Naive B cell (primary cell): ENCODE data around the gene ZNF428. TPM values are rescaled to one million over a fixed set of nuclear protein-coding genes. Genes with fewer than 3 reads are reported as not detected.

Source experiments
- ATAC-seq, 2 donors: fragments of 150-1000 bp; cut with Tn5 transposase; 2 replicates each; pipeline ENCODE4 v1.10.0; 2021; ENCODE audit warnings: low read depth in 2 of 2, mild to moderate bottlenecking in 2 of 2, moderate library complexity in 2 of 2
- DNase-seq: peaks from one replicate; pipeline ENCODE4 v3.0.0; 2022
- H3K27ac Mint-ChIP-seq, 6 donors: one replicate each; pipeline ENCODE4 v1.8.0; 2020 to 2022; ENCODE audit warnings: mild to moderate bottlenecking in 6 of 6, mixed read lengths in 6 of 6, moderate library complexity in 5 of 6, inconsistent platforms in 2 of 6
- H3K27me3 Mint-ChIP-seq, 3 donors: one replicate each; pipeline ENCODE4 v1.8.0; 2021 to 2022; ENCODE audit warnings: mixed read lengths in 3 of 3, mild to moderate bottlenecking in 1 of 3
- H3K36me3 Mint-ChIP-seq, 2 donors: one replicate each; pipeline ENCODE4 v1.8.0; 2020 to 2022; ENCODE audit warnings: mixed read lengths in 2 of 2, inconsistent platforms in 1 of 2, mild to moderate bottlenecking in 1 of 2
- H3K4me1 Mint-ChIP-seq, 3 donors: one replicate each; pipeline ENCODE4 v1.8.0; 2020 to 2022; ENCODE audit warnings: mixed read lengths in 3 of 3, inconsistent platforms in 1 of 3, mild to moderate bottlenecking in 1 of 3, moderate library complexity in 1 of 3
- H3K4me3 Mint-ChIP-seq, 8 donors: one replicate each; pipeline ENCODE4 v1.8.0; 2020 to 2022; ENCODE audit warnings: mild to moderate bottlenecking in 8 of 8, mixed read lengths in 8 of 8, moderate library complexity in 8 of 8, inconsistent platforms in 2 of 8
- H3K9me3 Mint-ChIP-seq, 7 donors: one replicate each; pipeline ENCODE4 v1.8.0; 2020 to 2022; ENCODE audit warnings: mixed read lengths in 7 of 7, mild to moderate bottlenecking in 5 of 7, inconsistent platforms in 2 of 7, moderate library complexity in 1 of 7
- polyA plus RNA-seq, 6 donors: library from polyadenylated mRNA; unstranded; fragments of 300-500 nt; fragmentation: Illumina TruSeq; gene quantifications; one replicate each; pipeline ENCODE4 v1.2.3, GENCODE V29; 2021; ENCODE audit warnings: low read depth in 6 of 6

The ZNF428 gene
- polyA plus RNA-seq, 6 donors from 2014 or later = 8.2 to 18.4 (median 11.1) TPM

GRCh38 chr19:43574424-43575155 is 44.8 kb downstream of the ZNF428 start:
- H3K27ac Mint-ChIP-seq = peak overlapping the region; percentile 97 to 99 (median 98)
- ATAC-seq (no peak), DNase-seq (no peak)
- peaks cover 0 to 8% of the 10 kb centered on the region in 2 donors for H3K36me3 Mint-ChIP-seq
- peaks cover 49 to 65% (median 55%) of the 10 kb centered on the region in 3 donors for H3K4me1 Mint-ChIP-seq
- peak overlapping the region; percentile 97 to 99 (median 98) for H3K4me3 Mint-ChIP-seq
- no peaks in the 10 kb centered on the region for H3K27me3 Mint-ChIP-seq
- no peaks in the 10 kb centered on the region for H3K9me3 Mint-ChIP-seq

- Mint-ChIP-seq H3K9me3 (no peaks in the 10 kb centered on the region), H3K27ac (peak overlapping the region in 5 of 6 donors; percentile 39 to 83 (median 80)), H3K27me3 (no peaks in the 10 kb centered on the region), H3K4me1 (peaks cover 38 to 64% (median 53%) of the 10 kb centered on the region in 3 donors), H3K36me3 (peaks cover 0 to 8% of the 10 kb centered on the region in 2 donors), H3K4me3 (peak overlapping the region in 2 of 8 donors; percentile 6 to 55)
- ATAC-seq = no peak
- DNase-seq = no peak
These were observed 47.2 kb downstream of the ZNF428 start for GRCh38 chr19:43572171-43572588.

DNA sequence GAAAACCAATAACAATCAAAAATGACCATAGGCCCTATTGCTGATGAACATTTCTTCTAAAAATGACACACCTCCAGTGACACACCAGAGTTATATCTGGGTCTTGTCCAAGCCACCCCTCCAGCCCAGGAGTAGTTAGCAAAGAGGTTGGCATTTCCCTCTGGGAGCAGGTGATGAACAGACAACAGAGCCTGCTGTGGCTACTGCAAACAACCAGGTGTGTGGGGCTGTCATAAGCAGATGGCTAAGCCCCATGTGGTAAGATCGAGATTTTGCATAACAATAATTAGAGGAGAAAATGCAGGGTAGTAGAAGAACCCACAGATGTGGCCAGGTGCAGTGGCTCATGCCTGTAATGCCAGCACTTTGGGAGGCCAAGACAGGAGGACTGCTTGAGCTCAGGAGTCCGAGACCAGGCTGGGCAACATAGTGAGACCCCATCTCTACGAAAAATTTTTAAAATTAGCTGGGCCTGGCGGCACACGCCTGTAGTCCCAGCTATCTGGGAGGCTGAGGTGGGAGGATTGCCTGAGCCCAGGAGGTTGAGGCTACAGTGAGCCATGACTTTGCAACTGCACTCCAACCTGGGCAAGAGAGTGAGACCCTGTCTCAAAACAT is 49.1 kb downstream of the ZNF428 start:
- H3K9me3 Mint-ChIP-seq = no peaks in the 10 kb centered on the region

DNA sequence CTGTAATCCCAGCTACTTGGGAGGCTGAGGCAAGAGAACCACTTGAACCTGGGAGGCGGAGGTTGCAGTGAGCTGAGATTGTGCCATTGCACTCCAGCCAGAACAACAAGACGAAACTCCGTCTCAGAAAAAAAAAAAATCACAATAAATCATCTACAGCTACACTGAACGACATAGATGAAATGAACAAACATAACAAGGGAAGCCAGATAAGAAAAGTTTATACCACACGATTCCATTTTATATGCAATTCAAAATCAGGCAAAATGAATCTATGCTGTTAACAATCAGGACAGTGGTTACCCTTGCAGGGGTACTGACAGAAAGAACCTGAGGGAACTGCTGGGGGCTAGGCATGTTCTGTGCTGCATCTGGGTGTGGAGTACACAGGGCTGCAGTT is 49.8 kb downstream of the ZNF428 start:
- Mint-ChIP-seq H3K4me3 (peak overlapping the region in 2 of 8 donors; percentile 11 to 77), H3K4me1 (peaks cover 30 to 68% (median 47%) of the 10 kb centered on the region in 3 donors), H3K9me3 (no peaks in the 10 kb centered on the region), H3K27ac (peak overlapping the region in 3 of 6 donors; percentile 35 to 66 (median 63)), H3K36me3 (peaks cover 3 to 8% of the 10 kb centered on the region in 2 donors), H3K27me3 (no peaks in the 10 kb centered on the region)
- no peak for DNase-seq
- no peak for ATAC-seq

More for the DNA sequence above, 49.1 kb downstream of the ZNF428 start:
- ATAC-seq (peak in 1 of 2 donors; percentile 43), DNase-seq (no peak)
- Mint-ChIP-seq H3K27ac (peak overlapping the region in 4 of 6 donors; percentile 11 to 88 (median 53)), H3K4me3 (peak overlapping the region in 1 of 8 donors; percentile 77), H3K4me1 (peaks cover 29 to 68% (median 47%) of the 10 kb centered on the region in 3 donors), H3K27me3 (no peaks in the 10 kb centered on the region), H3K36me3 (peaks cover 3 to 8% of the 10 kb centered on the region in 2 donors)

- Mint-ChIP-seq H3K4me1 (peaks cover 48 to 78% (median 69%) of the 10 kb centered on the region in 3 donors), H3K27me3 (no peaks in the 10 kb centered on the region), H3K36me3 (peaks cover 0 to 3% of the 10 kb centered on the region in 2 donors), H3K9me3 (peaks cover 0 to 4% (median 0%) of the 10 kb centered on the region in 7 donors), H3K4me3 (peak overlapping the region in 6 of 8 donors; percentile 30 to 71 (median 52)), H3K27ac (peak overlapping the region; percentile 93 to 99 (median 96))
- DNase-seq (no peak), ATAC-seq (no peak)
These were observed 54.6 kb downstream of the ZNF428 start for GRCh38 chr19:43564800-43565199.

GRCh38 chr19:43563816-43564457 is 55.5 kb downstream of the ZNF428 start:
- H3K4me1 Mint-ChIP-seq = peaks cover 49 to 75% (median 61%) of the 10 kb centered on the region in 3 donors
- no peak for ATAC-seq
- H3K27me3 Mint-ChIP-seq = no peaks in the 10 kb centered on the region
- DNase-seq = no peak
- H3K4me3 Mint-ChIP-seq = peak overlapping the region in 4 of 8 donors; percentile 35 to 75 (median 44)
- H3K27ac Mint-ChIP-seq = peak overlapping the region; percentile 93 to 99 (median 96)
- H3K36me3 Mint-ChIP-seq = peaks cover 0 to 3% of the 10 kb centered on the region in 2 donors
- H3K9me3 Mint-ChIP-seq = peaks cover 0 to 4% (median 0%) of the 10 kb centered on the region in 7 donors

DNA sequence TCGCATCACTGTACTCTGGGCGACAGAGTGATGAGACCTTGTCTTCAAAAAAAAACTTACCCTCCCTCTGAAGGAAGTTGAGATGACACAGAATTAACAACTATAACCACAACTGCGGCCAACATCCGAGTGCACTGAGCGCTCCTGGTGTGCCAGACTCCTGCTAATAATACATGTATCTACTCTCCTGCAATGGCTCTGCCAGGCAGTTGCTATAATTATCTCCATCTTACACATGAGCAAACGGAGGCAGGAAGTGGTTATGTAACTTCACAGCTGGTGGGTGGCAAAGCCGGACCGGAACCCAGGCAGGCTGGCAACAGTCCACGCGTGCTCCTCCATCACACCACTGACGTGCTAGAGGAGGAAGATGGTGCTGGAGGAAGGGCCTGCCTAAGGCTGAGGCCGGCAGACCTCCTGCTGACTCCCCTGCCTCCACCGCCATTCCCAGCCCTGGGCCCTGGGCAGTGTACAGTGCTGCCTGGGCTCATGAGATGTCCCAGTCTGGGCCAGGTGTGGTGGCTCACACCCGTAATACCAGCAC is 56.7 kb downstream of the ZNF428 start:
- Mint-ChIP-seq H3K36me3 (peaks cover 0 to 3% of the 10 kb centered on the region in 2 donors), H3K27ac (peak overlapping the region; percentile 93 to 99 (median 96)), H3K9me3 (peaks cover 0 to 4% (median 0%) of the 10 kb centered on the region in 7 donors), H3K27me3 (no peaks in the 10 kb centered on the region), H3K4me1 (peaks cover 49 to 75% (median 56%) of the 10 kb centered on the region in 3 donors), H3K4me3 (peak overlapping the region; percentile 53 to 89 (median 79))
- peak; percentile 89 for DNase-seq
- ATAC-seq = peak; percentile 89 to 90

GRCh38 chr19:43562226-43562697 is 57.2 kb downstream of the ZNF428 start:
- Mint-ChIP-seq H3K27ac (peak overlapping the region; percentile 93 to 99 (median 96)), H3K4me1 (peaks cover 49 to 73% (median 56%) of the 10 kb centered on the region in 3 donors), H3K36me3 (peaks cover 0 to 3% of the 10 kb centered on the region in 2 donors), H3K9me3 (peaks cover 0 to 4% (median 0%) of the 10 kb centered on the region in 7 donors), H3K4me3 (peak overlapping the region; percentile 53 to 89 (median 79)), H3K27me3 (no peaks in the 10 kb centered on the region)
- ATAC-seq (peak in 1 of 2 donors; percentile 4), DNase-seq (no peak)

GRCh38 chr19:43561139-43561970 is 58.1 kb downstream of the ZNF428 start:
- ATAC-seq = no peak
- Mint-ChIP-seq H3K4me3 (peak overlapping the region in 7 of 8 donors; percentile 72 to 89 (median 81)), H3K27me3 (no peaks in the 10 kb centered on the region), H3K4me1 (peaks cover 49 to 68% (median 56%) of the 10 kb centered on the region in 3 donors), H3K36me3 (no peaks in the 10 kb centered on the region), H3K27ac (peak overlapping the region; percentile 93 to 99 (median 96)), H3K9me3 (peaks cover 0 to 4% (median 0%) of the 10 kb centered on the region in 7 donors)
- DNase-seq = no peak

GRCh38 chr19:43560687-43561086 is 58.7 kb downstream of the ZNF428 start:
- Mint-ChIP-seq H3K27me3 (no peaks in the 10 kb centered on the region), H3K27ac (peak overlapping the region; percentile 15 to 96 (median 94)), H3K4me1 (peaks cover 49 to 64% (median 56%) of the 10 kb centered on the region in 3 donors), H3K4me3 (peak overlapping the region in 4 of 8 donors; percentile 47 to 89 (median 75)), H3K9me3 (peaks cover 0 to 4% (median 0%) of the 10 kb centered on the region in 7 donors), H3K36me3 (no peaks in the 10 kb centered on the region)
- no peak for ATAC-seq
- DNase-seq = no peak
